HG03196 (cell line): ENCODE data around the gene PCDHGB3.

ENCODE experiments used
- ATAC-seq: cut with Tn5 transposase; IDR thresholded peaks from one replicate; pipeline ENCODE4 v1.9.1; 2021; ENCODE audit not compliant: unreplicated experiment

The PCDHGB3 gene

DNA sequence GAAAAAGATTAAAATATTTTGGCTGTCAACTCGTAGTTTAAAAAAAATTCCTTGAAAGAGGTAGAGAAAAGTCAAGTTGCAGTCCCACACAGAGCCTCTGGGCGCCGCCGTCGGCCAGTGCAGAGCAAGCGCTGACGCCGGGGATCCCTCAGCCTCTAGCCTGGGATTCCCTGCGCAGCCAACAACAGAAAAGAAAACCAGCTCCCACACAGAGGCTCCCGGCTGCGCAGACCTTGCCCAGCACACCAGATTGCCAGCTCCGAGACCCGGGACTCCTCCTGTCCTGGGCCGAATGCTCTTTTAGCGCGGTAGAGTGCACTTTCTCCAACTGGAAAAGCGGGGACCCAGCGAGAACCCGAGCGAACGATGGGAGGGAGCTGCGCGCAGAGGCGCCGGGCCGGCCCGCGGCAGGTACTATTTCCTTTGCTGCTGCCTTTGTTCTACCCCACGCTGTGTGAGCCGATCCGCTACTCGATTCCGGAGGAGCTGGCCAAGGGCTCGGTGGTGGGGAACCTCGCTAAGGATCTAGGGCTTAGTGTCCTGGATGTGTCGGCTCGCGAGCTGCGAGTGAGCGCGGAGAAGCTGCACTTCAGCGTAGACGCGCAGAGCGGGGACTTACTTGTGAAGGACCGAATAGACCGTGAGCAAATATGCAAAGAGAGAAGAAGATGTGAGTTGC, 47.6 kb downstream of the PCDHGB3 start, which contains the start of gene PCDHGB7:
PCDHGB7 (plus strand) TSS at position 184 of the 679 bp plus-strand sequence; CDS start at position 367, 183 bp downstream.
- ATAC-seq: peak; percentile 77

DNA sequence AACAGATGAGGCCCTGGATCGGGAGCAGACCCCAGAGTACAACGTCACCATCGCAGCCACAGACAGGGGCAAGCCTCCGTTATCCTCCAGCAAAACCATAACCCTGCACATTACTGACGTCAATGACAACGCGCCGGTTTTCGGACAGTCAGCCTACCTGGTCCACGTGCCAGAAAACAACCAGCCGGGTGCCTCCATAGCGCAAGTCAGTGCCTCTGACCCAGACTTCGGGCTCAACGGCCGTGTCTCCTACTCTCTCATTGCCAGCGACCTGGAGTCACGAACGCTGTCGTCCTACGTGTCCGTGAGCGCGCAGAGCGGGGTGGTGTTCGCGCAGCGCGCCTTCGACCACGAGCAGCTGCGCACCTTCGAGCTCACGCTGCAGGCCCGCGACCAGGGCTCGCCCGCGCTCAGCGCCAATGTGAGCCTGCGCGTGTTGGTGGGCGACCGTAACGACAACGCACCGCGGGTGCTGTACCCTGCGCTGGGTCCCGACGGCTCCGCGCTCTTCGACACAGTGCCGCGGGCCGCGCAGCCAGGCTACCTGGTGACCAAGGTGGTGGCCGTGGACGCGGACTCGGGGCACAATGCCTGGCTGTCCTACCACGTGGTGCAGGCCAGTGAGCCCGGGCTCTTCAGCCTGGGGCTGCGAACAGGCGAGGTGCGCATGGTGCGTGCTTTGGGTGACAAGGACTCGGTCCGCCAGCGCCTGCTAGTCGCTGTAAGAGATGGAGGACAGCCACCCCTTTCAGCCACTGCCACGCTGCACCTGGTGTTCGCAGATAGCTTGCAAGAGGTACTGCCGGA, 49.2 kb downstream of the PCDHGB3 start:
- no peak for ATAC-seq

DNA sequence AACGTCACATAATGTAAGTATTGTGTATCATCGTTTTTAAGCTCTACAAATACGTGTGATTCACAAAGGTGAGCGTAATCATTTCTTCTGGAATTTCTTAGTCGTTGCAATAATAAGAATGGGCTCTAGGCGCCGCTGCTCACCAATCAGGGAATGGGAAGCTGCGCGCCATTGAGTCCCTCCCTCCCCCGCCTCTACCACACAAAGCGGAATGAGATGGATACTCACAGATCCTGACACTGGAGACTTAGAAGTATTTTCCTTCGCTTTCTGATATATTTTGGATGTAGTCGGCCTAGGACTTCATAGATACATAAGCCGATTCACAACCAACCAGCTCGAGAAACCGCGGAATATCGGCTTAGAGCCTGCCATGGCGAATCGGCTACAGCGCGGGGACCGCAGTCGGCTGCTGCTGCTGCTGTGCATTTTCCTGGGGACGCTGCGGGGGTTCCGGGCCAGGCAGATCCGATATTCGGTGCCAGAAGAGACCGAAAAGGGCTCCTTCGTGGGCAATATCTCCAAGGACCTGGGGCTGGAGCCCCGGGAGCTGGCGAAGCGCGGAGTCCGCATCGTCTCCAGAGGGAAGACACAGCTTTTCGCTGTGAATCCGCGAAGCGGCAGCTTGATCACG, 50.9 kb downstream of the PCDHGB3 start, which contains the start of gene PCDHGA11:
PCDHGA11 (plus strand) TSS at position 197 of the 634 bp plus-strand sequence; CDS start at position 374, 177 bp downstream.
- no peak for ATAC-seq

DNA sequence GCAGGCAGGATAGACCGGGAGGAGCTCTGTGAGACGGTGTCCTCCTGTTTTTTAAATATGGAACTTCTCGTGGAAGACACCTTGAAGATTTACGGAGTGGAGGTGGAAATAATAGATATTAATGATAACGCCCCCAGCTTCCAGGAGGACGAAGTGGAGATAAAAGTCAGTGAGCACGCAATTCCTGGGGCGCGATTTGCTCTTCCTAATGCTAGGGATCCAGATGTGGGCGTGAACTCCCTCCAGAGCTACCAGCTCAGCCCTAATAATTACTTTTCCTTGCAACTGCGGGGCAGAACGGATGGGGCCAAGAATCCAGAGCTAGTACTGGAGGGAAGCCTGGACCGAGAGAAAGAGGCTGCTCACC, 51.4 kb downstream of the PCDHGB3 start:
- no peak for ATAC-seq
